ENCODE measurements around the gene TKT. TPM values are rescaled to one million over a fixed set of nuclear protein-coding genes. Genes with fewer than 3 reads are reported as not detected.
A peak's percentile ranks its signal among the peaks of the same experiment; 100 is the strongest.

Gene TKT
- total RNA-seq, 2 donors from 2014 or later = 96.6 to 208 TPM

- Histone ChIP-seq H3K4me1 (no peaks in the 10 kb centered on the region), H3K4me3 (no peak overlapping the region), H3K27me3 (no peaks in the 10 kb centered on the region), H3K36me3 (replicated peaks in 1 of 2; ENCODE audit: insufficient read depth in 1 of 2, low read depth in 2 of 2) (peaks cover 0 to 7% of the 10 kb centered on the region in 2 donors), H3K9me3 (no peaks in the 10 kb centered on the region), H3K27ac (no peak overlapping the region)
- WGBS, 2 donors = 73 to 100% methylated on average over 1 of the region's 1 CpG
- intact Hi-C loops (cut with DNase I) = no loop called here
- TF ChIP-seq POLR2A (IDR thresholded peaks at IDR 0.05) = no peak
- no peak for TF ChIP-seq CTCF (IDR thresholded peaks at IDR 0.05)
- no peak for DNase-seq
- ATAC-seq = no peak
Measured at GRCh38 chr3:53286727-53287126, 30.9 kb upstream of the TKT start.

- no peak for ATAC-seq
- Histone ChIP-seq H3K36me3 (replicated peaks in 1 of 2; ENCODE audit: insufficient read depth in 1 of 2, low read depth in 2 of 2) (peaks cover 0 to 5% of the 10 kb centered on the region in 2 donors), H3K4me3 (no peak overlapping the region), H3K27me3 (no peaks in the 10 kb centered on the region), H3K4me1 (no peaks in the 10 kb centered on the region), H3K27ac (no peak overlapping the region), H3K9me3 (no peaks in the 10 kb centered on the region)
- no peak for DNase-seq
- intact Hi-C loops (cut with DNase I) = no loop called here
- TF ChIP-seq POLR2A (IDR thresholded peaks at IDR 0.05) (no peak), CTCF (IDR thresholded peaks at IDR 0.05) (no peak)
- 92 to 95% methylated on average over 8 of the region's 8 CpGs for WGBS, 2 donors
Measured at GRCh38 chr3:53282581-53282980, 26.8 kb upstream of the TKT start.

GRCh38 chr3:53278667-53279066 is 22.8 kb upstream of the TKT start:
- WGBS, 2 donors = 88 to 89% methylated on average over 4 of the region's 4 CpGs
- DNase-seq = no peak
- Histone ChIP-seq H3K9me3 (no peaks in the 10 kb centered on the region), H3K4me3 (no peak overlapping the region), H3K4me1 (peaks cover 21% of the 10 kb centered on the region), H3K36me3 (replicated peaks in 1 of 2; ENCODE audit: insufficient read depth in 1 of 2, low read depth in 2 of 2) (no peaks in the 10 kb centered on the region), H3K27me3 (no peaks in the 10 kb centered on the region), H3K27ac (no peak overlapping the region)
- intact Hi-C loops (cut with DNase I) = no loop called here
- TF ChIP-seq POLR2A (IDR thresholded peaks at IDR 0.05) = no peak
- no peak for TF ChIP-seq CTCF (IDR thresholded peaks at IDR 0.05)
- no peak for ATAC-seq

- peak overlapping the region; percentile 63 to 81 (median 70) for H3K27ac ChIP-seq
- no peaks in the 10 kb centered on the region for H3K27me3 ChIP-seq
- H3K36me3 ChIP-seq (replicated peaks in 1 of 2; ENCODE audit: insufficient read depth in 1 of 2, low read depth in 2 of 2) = no peaks in the 10 kb centered on the region
- intact Hi-C loops (cut with DNase I) = no loop called here
- H3K4me1 ChIP-seq = peaks cover 28% of the 10 kb centered on the region
- TF ChIP-seq POLR2A (IDR thresholded peaks at IDR 0.05) (no peak), CTCF (IDR thresholded peaks at IDR 0.05) (no peak)
- H3K9me3 ChIP-seq = no peaks in the 10 kb centered on the region
- no peak overlapping the region for H3K4me3 ChIP-seq
- DNase-seq (peak in 1 of 4 donors; percentile 41), ATAC-seq (peak; percentile 60)
- 43 to 47% methylated on average over 5 of the region's 5 CpGs for WGBS, 2 donors
Measured at GRCh38 chr3:53274938-53275605, 19.2 kb upstream of the TKT start.

- Histone ChIP-seq H3K36me3 (replicated peaks in 1 of 2; ENCODE audit: insufficient read depth in 1 of 2, low read depth in 2 of 2) (no peaks in the 10 kb centered on the region), H3K4me3 (no peak overlapping the region), H3K9me3 (no peaks in the 10 kb centered on the region), H3K27ac (no peak overlapping the region), H3K4me1 (peaks cover 42% of the 10 kb centered on the region), H3K27me3 (no peaks in the 10 kb centered on the region)
- TF ChIP-seq CTCF (IDR thresholded peaks at IDR 0.05) = no peak
- TF ChIP-seq POLR2A (IDR thresholded peaks at IDR 0.05) = no peak
- no peak for DNase-seq
- 76 to 90% methylated on average over 5 to 10 of the region's 10 CpGs for WGBS, 2 donors
- intact Hi-C loops (cut with DNase I) = no loop called here
- no peak for ATAC-seq
Measured at GRCh38 chr3:53273146-53273670, 17.4 kb upstream of the TKT start.
